CD4-positive, alpha-beta T cell treated with Interferon gamma for 1 hour (primary cell): ENCODE data around the gene NDFIP2.

ENCODE experiments used
- DNase-seq: peaks from one replicate; pipeline ENCODE4 v3.0.0-alpha.2; 2020

Gene NDFIP2

GRCh38 chr13:79500829-79501228, 19.9 kb downstream of the NDFIP2 start:
- DNase-seq, result no peak

DNA sequence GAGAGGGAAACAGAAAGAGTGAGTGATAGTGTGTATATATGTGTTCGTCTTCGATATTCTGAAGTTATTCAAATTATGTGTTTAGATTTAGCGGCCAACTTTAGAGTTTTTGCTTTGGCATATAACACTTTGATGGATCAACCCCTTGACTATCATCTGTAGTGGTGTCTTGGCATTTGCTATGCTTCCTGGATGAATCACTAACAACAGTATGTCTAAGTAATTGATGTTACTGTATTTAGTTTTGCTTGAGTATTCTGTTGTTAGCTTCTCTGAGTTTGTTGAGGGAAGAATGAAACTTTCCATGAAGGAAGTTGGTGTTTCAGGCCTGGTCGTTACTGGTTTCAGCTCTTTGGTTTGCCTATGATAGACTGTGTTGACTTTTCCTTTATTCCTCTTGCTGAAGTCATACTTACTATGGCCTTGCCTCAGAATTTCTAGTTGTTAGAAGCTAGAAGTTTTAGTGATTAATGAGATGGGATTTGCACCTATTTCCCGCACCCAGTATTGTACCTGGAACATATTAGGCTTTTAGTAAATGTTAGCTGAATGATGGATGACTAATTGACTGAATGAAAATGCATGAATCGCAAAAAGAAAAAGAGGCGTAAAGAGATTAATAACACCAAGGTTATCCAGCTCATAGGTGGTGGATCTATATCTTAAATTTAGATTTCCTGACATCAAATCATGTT, 20.7 kb downstream of the NDFIP2 start:
- no peak for DNase-seq

DNA sequence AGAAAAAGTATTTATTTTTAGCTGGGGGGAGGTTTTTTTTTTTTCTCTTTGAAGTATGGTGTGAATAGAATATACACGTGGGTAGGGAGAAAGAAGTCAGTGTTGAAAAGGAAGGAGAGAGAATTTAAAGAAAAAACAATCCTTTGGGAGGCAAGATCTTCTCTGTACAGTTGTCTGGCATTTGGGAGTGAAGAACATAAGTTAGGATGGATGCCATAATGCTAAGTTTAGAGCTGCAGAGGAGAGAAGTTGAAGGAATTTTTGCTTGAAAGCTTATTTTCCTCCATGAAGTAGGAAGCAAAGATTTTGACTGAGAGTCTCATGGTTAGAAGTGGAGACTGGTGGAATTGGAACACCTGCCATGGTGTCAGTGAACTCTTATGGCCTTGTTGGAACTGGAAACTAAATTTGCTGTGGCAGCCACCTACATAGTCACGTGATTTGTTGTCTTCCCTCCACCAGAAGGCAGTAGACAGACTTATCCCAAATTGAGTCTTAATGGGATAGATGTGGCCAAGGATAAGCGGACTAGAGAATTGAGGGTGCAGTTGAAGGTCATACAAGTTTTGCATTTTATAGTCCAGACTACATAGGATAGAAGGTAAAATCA, 22.0 kb downstream of the NDFIP2 start:
- no peak for DNase-seq

DNA sequence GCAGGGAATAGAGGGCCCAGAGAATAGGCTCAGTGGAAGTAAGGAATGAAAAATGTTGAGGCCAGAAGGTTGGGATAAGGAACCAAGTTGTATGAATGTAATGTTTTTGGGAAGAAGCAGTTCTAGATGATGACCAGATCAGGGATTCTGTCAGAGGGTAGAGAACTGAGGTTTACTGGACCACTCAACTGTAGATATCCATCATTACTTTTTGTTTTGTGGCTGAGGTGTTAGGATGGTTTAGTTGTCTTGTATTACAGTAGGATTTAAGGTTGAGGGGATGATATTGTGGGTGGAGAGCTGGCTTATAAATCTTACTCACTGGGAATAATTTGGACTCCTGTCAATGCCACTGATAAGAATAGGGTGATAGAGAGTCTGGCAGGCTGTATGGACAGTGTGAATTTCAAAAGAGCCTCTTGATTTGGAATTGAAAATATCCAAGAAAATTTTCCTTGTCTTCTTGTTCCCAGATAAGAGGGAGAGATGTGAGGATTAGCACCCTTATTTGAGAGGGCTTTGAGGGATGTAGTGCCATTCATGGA, 22.6 kb downstream of the NDFIP2 start:
- no peak for DNase-seq

- no peak for DNase-seq
These were observed 27.4 kb downstream of the NDFIP2 start for GRCh38 chr13:79508224-79508961.

- DNase-seq, result no peak
These were observed 30.7 kb downstream of the NDFIP2 start for GRCh38 chr13:79511611-79512010.

DNA sequence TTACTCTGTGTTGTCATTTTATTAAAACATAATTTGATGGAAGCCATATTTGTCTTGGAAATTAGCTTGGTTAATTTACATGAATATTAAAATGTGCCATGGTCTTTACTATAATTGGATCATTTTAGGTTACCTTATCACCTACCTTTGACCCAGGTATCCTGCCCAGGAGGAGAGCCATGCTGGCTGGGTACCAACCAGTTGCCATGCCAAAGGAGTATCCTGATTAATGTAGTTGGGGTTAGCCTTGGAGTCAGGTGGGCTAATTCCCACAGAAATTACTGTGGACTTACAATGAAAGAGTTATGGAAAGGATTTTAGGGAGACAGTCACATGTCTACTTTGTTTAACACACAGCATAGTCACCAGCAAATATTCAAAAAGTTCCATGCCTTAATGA, 32.0 kb downstream of the NDFIP2 start:
- no peak for DNase-seq

DNA sequence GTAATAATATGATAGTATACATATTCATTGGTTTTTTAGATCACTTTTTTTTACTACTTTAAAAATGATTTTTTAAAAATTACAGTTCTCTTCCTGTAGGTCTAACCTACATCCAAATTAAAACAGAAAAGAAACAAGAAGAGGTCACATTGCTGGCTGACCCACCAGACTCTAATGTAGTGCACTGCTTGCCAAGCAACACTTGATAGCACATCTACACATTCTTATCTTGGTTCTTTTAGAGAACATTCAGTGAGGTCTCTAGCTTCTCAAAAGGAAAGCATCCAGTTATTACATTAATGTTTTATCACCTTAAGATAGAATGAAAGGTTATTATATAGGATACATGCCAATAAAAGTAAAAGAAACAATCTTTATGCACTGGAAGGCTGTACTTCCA, 35.6 kb downstream of the NDFIP2 start:
- DNase-seq, result no peak

GRCh38 chr13:79519255-79519654, 38.3 kb downstream of the NDFIP2 start:
- no peak for DNase-seq

DNA sequence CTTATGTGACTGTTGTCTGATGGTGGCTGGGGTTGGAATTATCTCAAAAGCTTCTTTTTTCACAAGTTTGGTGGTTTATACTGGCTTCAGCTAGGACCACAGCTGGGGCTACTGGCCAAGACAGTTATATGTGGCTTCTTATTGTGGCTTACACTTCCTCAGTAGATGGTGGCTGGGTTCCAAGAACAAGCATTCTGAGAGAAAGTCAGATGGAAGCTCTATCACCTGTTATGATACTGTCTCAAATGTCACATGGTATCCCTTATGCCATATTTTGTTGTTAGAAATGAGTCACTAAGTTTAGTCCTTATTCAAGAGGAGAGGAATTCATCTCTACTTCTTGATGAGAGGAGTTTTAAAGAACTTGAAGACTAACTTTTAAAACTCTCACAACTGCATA, 41.6 kb downstream of the NDFIP2 start:
- no peak for DNase-seq

DNA sequence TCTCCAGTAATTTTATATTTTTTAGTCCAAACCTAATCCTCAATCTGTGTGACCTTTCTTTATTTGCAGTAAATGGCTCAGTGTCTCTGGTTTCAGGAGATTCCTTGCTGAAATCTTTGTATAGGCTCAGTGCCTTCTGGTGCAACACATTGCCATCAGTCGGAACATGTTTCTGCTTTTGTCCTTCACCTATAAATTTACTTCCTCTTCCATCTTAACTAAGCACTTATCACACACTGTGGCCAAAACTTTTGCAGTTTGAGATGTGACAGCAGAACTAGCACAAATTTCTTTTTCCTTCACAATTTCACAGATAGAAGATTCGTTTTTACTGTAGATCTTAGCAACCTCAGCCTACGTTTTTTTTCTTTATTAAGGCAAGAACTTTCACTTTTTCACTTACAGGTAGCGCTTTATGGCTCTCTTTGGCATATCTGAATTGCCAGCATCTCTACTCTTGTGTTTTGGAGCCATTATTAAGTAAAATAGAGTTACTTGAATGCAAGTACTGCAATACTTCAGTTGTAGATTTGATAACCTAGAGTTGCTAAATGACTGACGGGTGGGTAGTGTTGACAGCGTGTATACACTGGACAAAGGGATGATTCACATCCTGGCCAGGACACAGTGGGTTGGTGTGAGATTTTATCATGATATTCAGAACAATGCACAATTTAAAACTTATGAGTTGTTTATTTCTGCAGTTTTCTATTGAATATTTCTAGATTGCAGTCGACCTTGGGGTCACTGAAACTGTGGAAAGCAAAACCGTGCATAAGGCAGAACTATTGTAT, 44.3 kb downstream of the NDFIP2 start:
- no peak for DNase-seq

- DNase-seq, result no peak
These were observed 46.7 kb downstream of the NDFIP2 start for GRCh38 chr13:79527698-79528097.

DNA sequence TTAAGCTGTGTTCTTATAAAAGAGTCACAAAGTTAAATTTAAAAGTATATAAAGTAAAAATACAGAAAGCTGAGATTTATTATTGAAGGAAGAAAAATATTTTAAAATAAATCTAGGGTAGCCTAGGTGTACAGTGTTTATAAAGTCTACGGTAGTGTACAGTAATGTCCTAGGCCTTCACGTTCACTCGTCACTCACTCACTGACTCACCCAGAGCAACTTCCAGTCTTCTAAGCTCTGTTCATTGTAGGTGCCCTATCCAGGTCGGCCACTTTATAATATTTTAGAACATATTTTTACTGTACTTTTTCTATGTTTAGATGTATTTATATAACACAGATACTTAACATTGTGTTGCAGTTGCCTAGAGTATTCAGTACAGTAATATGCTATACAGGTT, 47.4 kb downstream of the NDFIP2 start:
- DNase-seq, result no peak

DNA sequence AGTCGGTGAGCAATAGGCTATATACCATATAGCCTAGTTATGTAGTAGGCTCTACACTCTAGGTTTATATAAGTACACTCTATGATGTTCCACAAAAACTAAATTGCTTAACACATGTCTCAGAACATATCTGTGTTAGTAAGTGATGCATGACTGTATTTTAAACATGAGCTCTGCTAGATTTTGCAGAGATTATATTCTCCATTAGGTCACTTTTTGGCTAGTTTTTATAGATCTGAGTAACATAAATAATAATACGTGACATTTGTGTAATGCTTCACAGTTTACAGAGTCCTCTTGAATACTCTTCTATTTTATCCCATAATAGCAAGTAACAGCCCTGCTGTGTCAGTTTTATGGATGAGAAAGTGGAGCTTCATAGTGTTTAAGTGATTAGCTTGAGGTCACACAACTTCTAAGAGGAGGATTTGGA, 47.8 kb downstream of the NDFIP2 start:
- DNase-seq, result no peak

DNA sequence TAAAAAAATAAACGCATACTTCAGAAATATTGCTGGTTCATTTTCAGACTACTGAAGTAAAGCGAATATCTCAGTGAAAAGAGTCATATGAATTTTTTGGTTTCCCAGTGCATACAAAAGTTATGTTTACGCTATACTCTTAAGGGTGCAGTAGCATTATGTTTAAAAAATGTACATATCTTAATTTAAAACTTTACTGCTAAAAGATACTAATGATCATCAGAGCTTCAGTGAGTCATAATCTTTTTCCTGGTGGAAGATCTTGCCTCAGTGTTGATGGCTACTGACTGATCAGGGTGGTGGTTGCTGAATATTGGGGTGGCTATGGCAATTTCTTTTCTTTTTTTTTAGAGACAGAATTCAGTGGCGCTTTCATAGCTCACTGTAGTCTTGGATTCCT, 48.9 kb downstream of the NDFIP2 start:
- DNase-seq, result no peak

GRCh38 chr13:79530270-79530669, 49.3 kb downstream of the NDFIP2 start:
- no peak for DNase-seq

DNA sequence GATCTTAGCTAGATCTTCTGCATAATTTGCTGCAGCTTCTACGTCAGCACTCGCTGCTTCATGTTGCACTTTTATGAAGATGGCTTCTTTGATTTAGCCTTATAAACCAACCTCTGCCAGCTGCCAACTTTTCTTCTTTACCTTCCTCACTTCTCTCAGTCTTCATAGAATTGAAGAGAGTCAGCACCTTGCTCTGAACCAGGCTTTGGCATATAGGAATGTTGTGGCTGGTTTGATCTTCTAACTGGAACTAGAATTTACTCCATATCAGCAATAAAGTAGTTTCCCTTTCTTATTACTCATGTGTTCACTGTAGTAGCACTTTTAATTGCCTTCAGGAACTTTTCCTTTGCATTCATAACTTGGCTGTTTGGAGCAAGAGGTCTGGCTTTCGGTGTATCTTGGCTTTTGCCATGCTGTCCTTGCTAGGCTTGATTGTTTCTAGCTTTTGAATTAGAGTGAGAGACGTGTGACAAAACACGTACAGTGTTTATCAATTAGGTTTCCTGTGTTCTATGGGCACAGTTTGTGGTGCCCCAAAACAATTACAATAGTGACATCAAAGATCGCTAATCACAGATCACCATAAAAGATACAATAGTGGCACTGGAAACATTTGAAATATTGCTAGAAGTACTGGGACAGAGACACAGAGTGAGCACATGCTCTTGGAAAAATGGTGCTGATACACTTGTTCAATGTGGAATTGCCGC, 50.7 kb downstream of the NDFIP2 start:
- DNase-seq, result no peak

DNA sequence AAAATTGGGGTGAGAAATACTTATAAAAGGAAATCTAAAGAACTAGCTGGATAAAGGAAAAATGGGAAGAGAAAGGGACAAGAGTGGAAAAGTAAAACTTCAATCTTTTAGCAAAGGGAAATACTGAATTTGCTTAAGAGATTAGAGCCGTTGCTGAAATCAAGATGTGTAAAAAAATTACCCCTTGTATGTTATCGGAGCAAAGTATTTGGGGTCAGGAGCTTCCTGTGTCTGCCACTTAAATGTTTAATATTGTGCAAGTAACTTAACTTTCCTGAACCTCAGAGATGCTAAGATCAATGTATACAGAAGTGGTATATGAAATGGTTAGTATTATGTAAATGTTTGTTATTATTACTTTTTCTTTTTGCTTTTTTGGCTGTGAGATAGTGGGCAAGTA, 51.6 kb downstream of the NDFIP2 start:
- DNase-seq, result no peak

DNA sequence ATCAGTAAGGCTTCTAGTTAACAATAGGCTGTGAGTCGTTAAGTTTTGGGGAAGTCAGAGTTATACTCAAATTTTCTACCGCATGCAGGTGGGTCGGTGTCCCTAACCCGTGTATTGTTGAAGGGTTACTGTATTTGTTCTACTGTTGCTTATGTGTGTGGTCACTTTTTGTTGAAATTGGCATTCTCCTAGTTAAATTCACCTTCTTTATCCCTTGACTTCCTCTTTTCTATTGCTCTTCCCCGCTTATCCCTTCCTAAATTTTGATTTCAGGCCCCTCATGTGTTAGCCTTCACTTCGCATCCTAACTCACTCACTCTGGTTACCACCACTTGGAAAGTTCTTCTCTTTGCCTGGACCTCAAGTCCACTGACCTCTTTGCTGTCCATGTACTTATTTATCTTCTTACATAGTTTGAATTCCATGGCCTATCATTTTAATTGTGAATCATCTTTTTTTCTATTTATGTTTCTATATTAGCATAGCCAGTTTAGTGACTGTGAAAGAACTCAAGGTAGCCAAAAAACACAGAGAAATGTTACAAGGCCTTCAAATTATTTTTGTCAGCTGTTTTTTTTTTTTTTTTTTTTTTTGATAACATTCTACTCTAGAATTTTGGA, 52.9 kb downstream of the NDFIP2 start:
- no peak for DNase-seq

DNA sequence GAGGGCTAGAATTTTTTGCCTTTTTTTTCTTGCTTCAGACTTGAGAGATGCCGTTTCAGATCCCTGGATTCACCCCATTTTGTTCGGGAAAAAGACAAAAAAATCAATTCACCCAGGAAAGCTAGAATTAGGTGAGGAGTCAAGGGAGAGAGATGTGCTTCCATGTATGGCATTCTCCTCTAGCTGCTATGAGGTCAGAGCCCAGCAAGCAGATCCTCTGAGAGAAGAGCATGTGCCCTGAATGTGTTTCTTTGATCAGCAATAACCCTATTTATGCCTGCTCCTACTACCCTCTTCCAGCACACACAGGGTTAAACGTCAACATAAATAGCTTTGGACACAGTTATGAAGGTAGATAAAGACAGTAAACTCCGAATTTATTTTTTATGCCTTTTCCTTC, 53.6 kb downstream of the NDFIP2 start:
- DNase-seq, result no peak

DNA sequence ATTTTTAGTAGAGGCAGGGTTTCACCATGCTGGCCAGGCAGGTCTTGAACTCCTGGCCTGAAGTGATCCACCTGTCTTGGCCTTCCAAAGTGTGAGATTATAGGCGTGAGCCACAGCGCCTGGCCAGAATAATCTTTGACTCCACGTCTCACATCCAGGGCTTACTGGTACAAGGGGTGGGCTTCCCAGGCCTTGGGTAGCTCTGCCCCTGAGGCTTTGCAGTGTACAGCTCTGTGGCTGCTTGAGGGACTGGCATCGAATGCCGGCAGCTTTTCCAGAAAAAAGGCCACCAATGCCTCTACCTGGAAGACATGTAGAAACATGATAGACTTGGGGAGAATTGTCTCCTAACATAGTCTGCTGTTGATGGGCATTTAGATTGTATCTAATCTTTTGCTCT, 57.8 kb downstream of the NDFIP2 start:
- DNase-seq, result no peak

GRCh38 chr13:79540504-79540903, 59.5 kb downstream of the NDFIP2 start:
- no peak for DNase-seq
